Limb (tissue), 2 donors: ENCODE data around the gene JAG2.
A peak's percentile ranks its signal among the peaks of the same experiment; 100 is the strongest.
"Not testable (repeated sequence)": the region's sequence is repeated elsewhere in the genome, so short reads cannot be mapped to it uniquely, and the experiment has no call there.

ENCODE experiments used
- DNase-seq, 2 donors: peaks; one replicate each; pipeline ENCODE4 v3.0.0-alpha.2; 2016; ENCODE audit errors: extremely low spot score in 2 of 2

Gene JAG2

GRCh38 chr14:105118646-105119407, 49.7 kb downstream of the JAG2 start:
- DNase-seq: no peak

- no peak for DNase-seq
These were observed 50.7 kb downstream of the JAG2 start for GRCh38 chr14:105117710-105118385.

- no peak for DNase-seq
These were observed 51.3 kb downstream of the JAG2 start for GRCh38 chr14:105117257-105117646.

- DNase-seq: no peak
These were observed 51.9 kb downstream of the JAG2 start for GRCh38 chr14:105116451-105117256.

- not testable (repeated sequence) for DNase-seq
These were observed 59.3 kb downstream of the JAG2 start for GRCh38 chr14:105109243-105109642.

GRCh38 chr14:105108516-105108864, 60.1 kb downstream of the JAG2 start:
- no peak for DNase-seq

GRCh38 chr14:105107781-105108515, 60.6 kb downstream of the JAG2 start:
- no peak for DNase-seq

GRCh38 chr14:105107351-105107750, 61.2 kb downstream of the JAG2 start:
- no peak for DNase-seq

- no peak for DNase-seq
These were observed 63.4 kb downstream of the JAG2 start for GRCh38 chr14:105105158-105105557.

GRCh38 chr14:105102893-105103292, 65.7 kb downstream of the JAG2 start:
- DNase-seq: no peak

GRCh38 chr14:105102361-105102870, 66.2 kb downstream of the JAG2 start:
- DNase-seq: no peak

GRCh38 chr14:105100910-105101309, 67.7 kb downstream of the JAG2 start:
- DNase-seq: no peak

- no peak for DNase-seq
These were observed 68.8 kb downstream of the JAG2 start for GRCh38 chr14:105099778-105100177.

- DNase-seq: no peak
These were observed 70.3 kb downstream of the JAG2 start for GRCh38 chr14:105098316-105098715.

- DNase-seq: no peak
These were observed 70.8 kb downstream of the JAG2 start for GRCh38 chr14:105097794-105098127.

GRCh38 chr14:105096206-105096875, 72.2 kb downstream of the JAG2 start:
- DNase-seq: no peak

GRCh38 chr14:105095236-105095805, 73.3 kb downstream of the JAG2 start:
- no peak for DNase-seq

GRCh38 chr14:105094193-105094907, 74.2 kb downstream of the JAG2 start:
- DNase-seq: no peak

- peak; percentile 81 to 89 for DNase-seq
These were observed 75.0 kb downstream of the JAG2 start for GRCh38 chr14:105093431-105094192.
